Psoas muscle (tissue), 8 donors: Measurements from ENCODE around the gene MEX3D. TPM values are rescaled to one million over a fixed set of nuclear protein-coding genes. Genes with fewer than 3 reads are reported as not detected.

Source experiments
- ATAC-seq, 4 donors: fragments of 200-7000 bp; cut with Tn5 transposase; one replicate each; pipeline ENCODE4 v1.9.1; 2020; ENCODE audit warnings: moderate library complexity in 3 of 4, mild to moderate bottlenecking in 2 of 4
- DNase-seq, 2 donors: peaks; one replicate each; pipeline ENCODE4 v3.0.0-alpha.2; 2020
- H3K27ac ChIP-seq: fragments of 200-600 bp; one replicate; pipeline ENCODE4 v1.8.0; 2022
- H3K27me3 ChIP-seq, 3 donors: fragments of 200-600 bp in 1 of 3; one replicate each; pipeline versions ENCODE4 v1.6.1 to v1.8.0; 2013 to 2022; ENCODE audit warnings: low read length in 2 of 3, mild to moderate bottlenecking in 2 of 3, moderate library complexity in 1 of 3; ENCODE audit not compliant: insufficient read depth in 3 of 3
- H3K36me3 ChIP-seq, 2 donors: fragments of 200-600 bp in 1 of 2; one replicate each; pipeline versions ENCODE4 v1.6.1 to v1.8.0; 2013 to 2022; ENCODE audit warnings: low read depth in 1 of 2, mild to moderate bottlenecking in 1 of 2, moderate library complexity in 1 of 2; ENCODE audit not compliant: insufficient read depth in 1 of 2
- H3K4me1 ChIP-seq: fragments of 200-600 bp; one replicate; pipeline ENCODE4 v1.8.0; 2022
- H3K4me3 ChIP-seq: fragments of 200-600 bp; one replicate; pipeline ENCODE4 v1.8.0; 2022; ENCODE audit warnings: mild to moderate bottlenecking
- H3K9me3 ChIP-seq: fragments of 200-600 bp; one replicate; pipeline ENCODE4 v1.8.0; 2022
- WGBS, 3 donors: extraction: QIAGEN DNeasy Blood & Tissue Kit; methylation state at CpG; one replicate each; pipeline versions ENCODE4 v1.1.6 to v1.1.7; 2013; 5-methylcytosine and 5-hydroxymethylcytosine counted together
- intact Hi-C, 2 donors: fragments of 100-400 bp; cut with DNase I; formaldehyde crosslinking; loops; one replicate each; pipeline versions ENCODE4 v1.11.0 to v1.14.2; 2022
- polyA plus RNA-seq, 3 donors: library from polyadenylated mRNA; stranded (reverse); fragments of 200-250 nt; gene quantifications; one replicate each; pipeline ENCODE4 v1.2.3, GENCODE V29; 2013
- total RNA-seq, 4 donors: library from RNA; stranded (reverse); fragmentation: NEBNext Ultra II Directional in 2 of 4; extraction: Animal tissue kit (Norgen Biotek cat#: 25700) in 2 of 4; gene quantifications; one replicate each; pipeline versions ENCODE4 v1.2.1 to v1.2.4, GENCODE V29; 2021 to 2023
- TF ChIP-seq, protein P1 (sequence below): fragments of 200-600 bp; IDR thresholded peaks from one replicate; pipeline ENCODE4 v1.8.0; 2022; ENCODE audit warnings: antibody characterized with exemption
- donor health status: healthy with polysubstance abuse.
- donor health status: DM: no; HTN: no; CAD: no; lungs with moderate emphysema.
- donor health status: Bipolar disorder and iron deficiency.
- donor health status: healthy.
- donor health status: DM: yes; HTN: yes; CAD: no.
- donor health status: DM: no; HTN: no; CAD: no.
- donor health status: DM: no; HTN: no; CAD: no.
- donor health status: DM: yes; HTN: yes; CAD: no.

The MEX3D gene
- total and polyA plus RNA-seq, 7 donors = 0.70 to 3.7 (median 2.5) TPM

DNA sequence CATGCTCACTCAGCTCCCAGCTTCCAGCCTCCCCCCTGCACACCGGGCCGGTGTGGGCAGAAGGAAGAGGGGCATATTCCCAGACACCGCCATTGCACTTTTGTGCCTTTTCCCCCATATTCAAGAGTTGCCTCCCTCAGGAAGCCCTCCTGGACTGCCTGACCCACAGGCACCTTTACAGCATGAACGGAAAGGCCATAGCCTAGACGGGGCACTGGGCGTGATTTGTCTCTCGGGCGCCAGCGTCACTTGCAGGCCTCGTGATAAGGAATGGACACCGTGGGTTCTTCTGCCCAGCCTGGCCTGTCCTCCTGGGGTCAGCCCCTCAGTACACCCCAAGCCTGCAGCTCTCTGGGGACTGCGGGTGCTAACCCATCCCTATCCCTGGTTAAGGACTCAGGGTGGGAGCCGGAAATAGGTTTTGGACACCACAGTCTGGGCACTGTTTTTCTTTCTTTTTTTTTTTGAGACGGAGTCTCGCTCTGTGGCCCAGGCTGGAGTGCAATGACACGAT lies 38.1 kb upstream of the MEX3D start:
- Histone ChIP-seq H3K9me3 (no peaks in the 10 kb centered on the region), H3K4me3 (peak overlapping the region; percentile 94), H3K27me3 (no peaks in the 10 kb centered on the region), H3K36me3 (peaks cover 0 to 26% of the 10 kb centered on the region in 2 donors), H3K4me1 (peaks cover 32% of the 10 kb centered on the region), H3K27ac (peak overlapping the region; percentile 93)
- 9 to 16% (median 10%) methylated on average over 16 of the region's 16 CpGs for WGBS, 3 donors
- intact Hi-C loops = loop anchor here in 1 of 2 donors (2.0 kb wide), 1 partner anchor 47 kb away; the partner anchor contains the start of gene TCF3
- TF ChIP-seq, protein P1, sequence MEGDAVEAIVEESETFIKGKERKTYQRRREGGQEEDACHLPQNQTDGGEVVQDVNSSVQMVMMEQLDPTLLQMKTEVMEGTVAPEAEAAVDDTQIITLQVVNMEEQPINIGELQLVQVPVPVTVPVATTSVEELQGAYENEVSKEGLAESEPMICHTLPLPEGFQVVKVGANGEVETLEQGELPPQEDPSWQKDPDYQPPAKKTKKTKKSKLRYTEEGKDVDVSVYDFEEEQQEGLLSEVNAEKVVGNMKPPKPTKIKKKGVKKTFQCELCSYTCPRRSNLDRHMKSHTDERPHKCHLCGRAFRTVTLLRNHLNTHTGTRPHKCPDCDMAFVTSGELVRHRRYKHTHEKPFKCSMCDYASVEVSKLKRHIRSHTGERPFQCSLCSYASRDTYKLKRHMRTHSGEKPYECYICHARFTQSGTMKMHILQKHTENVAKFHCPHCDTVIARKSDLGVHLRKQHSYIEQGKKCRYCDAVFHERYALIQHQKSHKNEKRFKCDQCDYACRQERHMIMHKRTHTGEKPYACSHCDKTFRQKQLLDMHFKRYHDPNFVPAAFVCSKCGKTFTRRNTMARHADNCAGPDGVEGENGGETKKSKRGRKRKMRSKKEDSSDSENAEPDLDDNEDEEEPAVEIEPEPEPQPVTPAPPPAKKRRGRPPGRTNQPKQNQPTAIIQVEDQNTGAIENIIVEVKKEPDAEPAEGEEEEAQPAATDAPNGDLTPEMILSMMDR = no peak
- ATAC-seq (peak in 3 of 4 donors; percentile 1 to 13 (median 5)), DNase-seq (no peak)

DNA sequence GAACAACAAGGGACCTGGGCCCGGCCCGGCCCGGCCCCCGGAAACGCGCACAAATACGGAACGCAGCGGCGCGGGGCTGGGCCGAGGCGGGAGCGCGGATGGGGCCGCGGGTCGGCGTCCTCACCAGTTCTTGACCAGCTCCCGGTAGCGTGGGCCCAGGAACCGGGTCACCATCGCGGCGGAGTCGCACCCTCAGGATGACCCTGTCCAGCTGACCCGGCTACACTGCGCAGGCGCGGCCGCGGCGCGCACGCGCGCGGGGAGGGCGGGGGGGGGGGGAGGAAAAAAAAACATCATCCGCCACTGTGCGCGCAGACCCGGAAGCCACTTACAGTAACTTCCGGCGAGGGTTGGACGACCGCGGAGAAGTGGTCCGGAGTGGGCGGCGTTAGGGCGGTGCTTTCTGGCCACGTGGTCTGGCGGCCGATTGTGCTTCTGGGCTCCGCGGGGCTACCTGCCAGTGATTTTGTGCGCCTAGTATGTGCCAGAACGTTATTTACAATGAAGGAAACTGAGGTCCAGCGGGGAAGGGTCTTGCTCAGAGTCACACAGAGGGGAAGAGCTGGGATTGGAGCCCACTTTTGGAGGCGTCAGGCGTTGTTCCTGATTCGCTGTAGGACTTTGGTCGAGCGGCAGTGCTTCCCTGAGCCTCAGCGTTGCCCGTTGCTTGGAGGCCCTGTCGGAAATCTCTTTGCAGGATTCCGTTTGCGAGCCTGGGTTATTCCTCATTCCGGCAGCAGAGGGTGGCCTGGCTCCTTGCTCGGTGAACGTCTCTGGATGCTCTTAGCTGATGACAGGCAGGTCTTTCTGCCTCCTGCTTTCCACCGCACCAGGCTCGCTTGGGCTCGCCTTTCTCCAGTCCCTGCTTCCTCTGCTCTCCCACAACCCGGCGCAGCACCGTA lies 37.4 kb upstream of the MEX3D start, which contains the start of gene UQCR11:
Gene UQCR11 (minus strand): TSS at position 227 of the 902 bp plus-strand sequence. CDS start 53 bp downstream, at position 174.
- TF ChIP-seq, protein P1 = peak; percentile 52
- Histone ChIP-seq H3K36me3 (peaks cover 0 to 29% of the 10 kb centered on the region in 2 donors), H3K9me3 (no peaks in the 10 kb centered on the region), H3K27me3 (no peaks in the 10 kb centered on the region), H3K4me1 (peaks cover 32% of the 10 kb centered on the region), H3K27ac (peak within 1 kb of the TSS; percentile 93), H3K4me3 (peak within 1 kb of the TSS; percentile 94)
- 0% methylated on average over 67 to 79 of the region's 79 CpGs for WGBS, 3 donors
- DNase-seq (peak; percentile 95 to 97), ATAC-seq (peak; percentile 94 to 95 (median 94))
- intact Hi-C loops = loop anchor here in 1 of 2 donors (2.0 kb wide), 1 partner anchor 47 kb away; the partner anchor contains the start of gene TCF3

DNA sequence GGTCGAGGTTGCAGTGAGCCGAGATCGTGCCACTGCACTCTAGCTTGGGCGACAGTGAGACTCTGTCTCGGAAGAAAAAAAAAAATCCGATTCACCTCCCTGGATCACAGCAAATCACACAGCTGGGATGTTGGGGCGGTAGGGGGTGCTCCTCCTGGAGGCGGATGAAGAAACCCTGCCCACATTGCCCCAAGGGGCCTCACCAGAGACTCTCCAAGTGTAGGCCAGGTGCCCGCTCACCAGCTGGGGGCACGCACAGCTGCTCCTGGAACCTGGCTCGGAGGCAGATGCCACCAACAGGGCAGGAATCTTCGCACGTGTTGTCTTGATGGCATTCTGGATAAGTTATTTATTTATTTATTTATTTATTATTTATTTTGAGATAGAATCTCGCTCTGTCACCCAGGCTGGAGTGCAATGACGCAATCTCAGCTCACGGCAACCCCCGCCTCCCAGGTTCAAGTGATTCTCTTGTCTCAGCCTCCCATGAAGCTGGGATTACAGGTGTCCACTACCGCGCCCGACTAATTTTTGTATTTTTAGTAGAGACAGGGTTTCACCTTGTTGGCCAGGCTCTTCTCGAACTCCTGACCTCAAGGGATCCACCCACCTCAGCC lies 34.1 kb upstream of the MEX3D start:
- no peaks in the 10 kb centered on the region for H3K9me3 ChIP-seq
- peaks cover 6 to 46% of the 10 kb centered on the region in 2 donors for H3K36me3 ChIP-seq
- ATAC-seq (no peak), DNase-seq (no peak)
- no peaks in the 10 kb centered on the region for H3K27me3 ChIP-seq
- peak overlapping the region; percentile 41 for H3K27ac ChIP-seq
- 79 to 88% (median 79%) methylated on average over 21 of the region's 21 CpGs for WGBS, 3 donors
- TF ChIP-seq, protein P1 = no peak
- intact Hi-C loops = no loop called here
- no peak overlapping the region for H3K4me3 ChIP-seq
- peaks cover 32% of the 10 kb centered on the region for H3K4me1 ChIP-seq

DNA sequence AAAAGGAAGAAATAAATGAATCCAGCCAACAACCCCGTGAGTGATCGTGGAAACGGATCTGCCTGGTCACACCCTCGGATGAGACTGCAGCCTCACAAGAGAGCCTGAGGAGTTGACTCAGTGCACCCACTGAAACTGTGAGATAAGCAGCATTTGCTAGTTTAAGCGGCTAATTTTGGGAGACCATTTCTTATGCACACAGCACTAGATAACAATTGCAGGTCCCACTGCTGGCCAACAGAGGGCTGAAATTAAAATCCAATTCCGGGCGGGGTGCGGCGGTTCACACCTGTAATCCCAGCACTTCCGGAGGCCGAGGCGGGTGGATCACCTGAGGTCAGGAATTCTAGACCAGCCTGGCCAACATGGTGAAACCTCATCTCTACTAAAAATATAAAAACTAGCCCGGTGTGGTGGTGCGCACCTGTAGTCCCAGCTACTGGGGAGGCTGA lies 33.5 kb upstream of the MEX3D start:
- DNase-seq = no peak
- no peak for ATAC-seq
- Histone ChIP-seq H3K36me3 (peaks cover 7 to 51% of the 10 kb centered on the region in 2 donors), H3K4me1 (peaks cover 32% of the 10 kb centered on the region), H3K4me3 (no peak overlapping the region), H3K27me3 (no peaks in the 10 kb centered on the region), H3K27ac (peak overlapping the region; percentile 16), H3K9me3 (no peaks in the 10 kb centered on the region)
- intact Hi-C loops = no loop called here
- 80 to 86% (median 84%) methylated on average over 14 of the region's 14 CpGs for WGBS, 3 donors
- TF ChIP-seq, protein P1 = no peak
